DND-41 (cell line): ENCODE measurements around the gene WDFY4.

Source experiments
- ATAC-seq: fragments of 200-7000 bp; cut with Tn5 transposase; 3 replicates; pipeline ENCODE4 v1.9.1; 2021; ENCODE audit warnings: low read depth; ENCODE audit not compliant: insufficient read depth
- DNase-seq: peaks from one replicate; pipeline ENCODE4 v3.0.0-alpha.2; 2020
- H2AFZ ChIP-seq: 2 replicates; pipeline ENCODE4 v1.6.0; 2012; ENCODE audit warnings: low read depth, low read length
- H3K27ac ChIP-seq: 2 replicates; pipeline ENCODE4 v1.5.1; 2012; ENCODE audit warnings: low read length, inconsistent platforms
- H3K27me3 ChIP-seq: fragments of 200-600 bp; sonication (generic); 2 replicates; pipeline ENCODE4 v1.6.0; 2012; ENCODE audit warnings: low read length, mild to moderate bottlenecking, inconsistent platforms; ENCODE audit not compliant: insufficient read depth, poor library complexity
- H3K36me3 ChIP-seq: 2 replicates; pipeline ENCODE4 v1.5.1; 2012; ENCODE audit warnings: low read length, inconsistent platforms; ENCODE audit not compliant: insufficient read depth
- H3K4me1 ChIP-seq: 2 replicates; pipeline ENCODE4 v1.5.1; 2012; ENCODE audit warnings: mild to moderate bottlenecking, low read length; ENCODE audit not compliant: insufficient read depth
- H3K4me2 ChIP-seq: 2 replicates; pipeline ENCODE4 v1.6.0; 2012; ENCODE audit warnings: mild to moderate bottlenecking, moderate library complexity, low read length, inconsistent platforms; ENCODE audit not compliant: insufficient read depth
- H3K4me3 ChIP-seq, 2 experiments: fragments of 200-600 bp in 1 of 2; shearing (Covaris generic) in 1 of 2; 2 replicates each; pipeline ENCODE4 v1.5.1; 2012 to 2016; ENCODE audit warnings: inconsistent platforms in 2 of 2, low read length in 2 of 2, mild to moderate bottlenecking in 2 of 2, low read depth in 1 of 2, moderate library complexity in 1 of 2
- H3K79me2 ChIP-seq: 2 replicates; pipeline ENCODE4 v1.6.0; 2012; ENCODE audit warnings: low read length, inconsistent platforms; ENCODE audit not compliant: insufficient read depth
- H3K9ac ChIP-seq: 2 replicates; pipeline ENCODE4 v1.6.0; 2012; ENCODE audit warnings: low read depth, mild to moderate bottlenecking, inconsistent platforms, low read length, moderate library complexity
- H3K9me3 ChIP-seq: 2 replicates; pipeline ENCODE4 v1.5.1; 2012; ENCODE audit warnings: low read length, moderate library complexity, mild to moderate bottlenecking, inconsistent platforms; ENCODE audit not compliant: insufficient read depth, severe bottlenecking
- H4K20me1 ChIP-seq: 2 replicates; pipeline ENCODE4 v1.6.0; 2012; ENCODE audit warnings: low read length; ENCODE audit not compliant: insufficient read depth
- EZH2 ChIP-seq: IDR thresholded peaks from 3 replicates; pipeline ENCODE4 v1.6.1; 2012; ENCODE audit warnings: borderline replicate concordance, low read depth, mild to moderate bottlenecking, moderate library complexity, low read length, inconsistent platforms; ENCODE audit not compliant: severe bottlenecking
- TF ChIP-seq, protein P1 (sequence below): IDR thresholded peaks from 2 replicates; pipeline ENCODE4 v1.5.1; 2012; ENCODE audit warnings: borderline replicate concordance, low read length, moderate library complexity, mild to moderate bottlenecking; ENCODE audit not compliant: poor library complexity, severe bottlenecking; ENCODE audit errors: extremely low read depth

Gene WDFY4

DNA sequence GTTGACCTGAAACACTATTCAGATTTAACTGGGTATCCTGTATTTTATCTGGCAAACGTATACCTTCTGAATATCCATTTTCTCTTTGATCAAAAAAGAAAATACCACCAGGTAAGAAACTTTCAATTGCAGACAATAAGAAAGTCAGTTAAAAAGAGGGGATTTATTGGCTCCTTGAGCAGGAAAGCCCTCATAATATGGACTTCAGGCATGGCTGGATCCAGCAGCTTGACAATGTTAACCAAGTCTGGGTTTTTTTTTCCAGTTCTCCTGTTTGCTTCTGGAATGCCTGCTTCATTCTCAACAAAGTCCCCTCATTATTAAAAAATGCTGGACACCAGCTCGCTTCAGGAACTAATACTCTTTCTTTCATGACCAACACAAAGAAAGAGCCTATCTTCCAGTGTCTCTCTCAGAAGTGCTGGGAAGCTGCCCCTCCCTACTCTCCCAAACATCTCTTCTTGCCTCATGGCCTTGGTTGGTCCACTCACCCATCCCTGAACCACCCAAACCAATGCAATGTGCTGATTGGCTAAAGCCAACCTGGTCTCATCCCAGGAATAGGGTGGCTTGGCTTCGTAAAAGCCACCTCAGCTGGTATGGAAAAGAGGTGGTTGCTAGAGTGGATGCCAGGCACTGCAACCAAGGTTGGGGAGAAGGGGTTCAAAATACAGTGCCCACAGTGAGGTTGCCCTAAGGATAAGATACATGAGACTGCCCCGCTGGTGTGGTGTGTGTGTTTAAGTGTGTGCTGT is 30.6 kb upstream of the WDFY4 start:
- peaks cover 12% of the 10 kb centered on the region for H3K4me1 ChIP-seq

DNA sequence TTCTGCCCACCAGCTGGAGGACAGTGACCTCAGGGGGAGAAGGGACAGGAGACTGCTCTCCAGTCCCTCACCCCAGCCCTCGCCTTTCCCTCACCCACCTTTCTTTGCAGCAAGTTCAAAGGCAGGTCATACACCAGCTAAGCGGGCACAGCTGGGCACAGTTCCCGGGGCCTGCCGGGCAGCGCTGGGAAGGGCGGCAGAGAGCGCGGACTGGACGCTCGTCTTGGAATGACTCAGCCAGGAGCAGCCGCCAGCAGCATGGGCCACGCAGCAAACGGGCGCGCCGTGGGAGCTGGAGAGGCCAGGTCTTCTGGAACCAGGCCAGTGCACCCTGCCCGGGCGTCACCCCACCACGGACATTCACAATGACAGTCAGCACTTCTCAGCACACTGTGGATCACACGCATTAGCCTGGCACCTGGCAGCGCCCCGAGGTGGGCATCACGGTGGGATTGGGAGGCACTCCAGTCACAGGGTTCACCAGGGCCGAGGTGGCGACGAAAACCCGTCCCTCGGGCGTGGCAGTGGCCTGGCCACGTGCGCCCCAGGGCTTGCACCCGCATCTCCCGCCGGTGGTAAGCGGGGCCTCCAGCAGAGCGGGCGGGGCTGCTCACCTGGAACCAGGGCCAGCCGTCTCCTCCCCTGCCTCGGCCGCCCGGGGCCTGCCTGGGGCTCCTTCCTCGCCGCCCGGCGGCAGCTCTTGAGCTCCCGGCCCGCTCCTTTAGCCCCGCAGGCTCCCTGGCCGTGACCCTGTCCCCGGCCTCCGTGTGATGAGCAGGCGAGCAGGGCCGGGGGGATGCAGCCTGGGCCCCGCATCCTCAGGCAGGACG is 29.0 kb upstream of the WDFY4 start:
- Histone ChIP-seq H3K4me2 (peak overlapping the region; percentile 58), H4K20me1 (peaks cover 7% of the 10 kb centered on the region; the same call in 1 of the 2 replicates), H3K27me3 (peaks cover 15% of the 10 kb centered on the region), H3K9me3 (no peaks in the 10 kb centered on the region), H3K9ac (no peak overlapping the region), H3K4me1 (peaks cover 12% of the 10 kb centered on the region), H2AFZ (no peak overlapping the region), H3K27ac (no peak overlapping the region), H3K79me2 (no peaks in the 10 kb centered on the region), H3K36me3 (no peaks in the 10 kb centered on the region), H3K4me3 (no peak overlapping the region)
- TF ChIP-seq, protein P1, sequence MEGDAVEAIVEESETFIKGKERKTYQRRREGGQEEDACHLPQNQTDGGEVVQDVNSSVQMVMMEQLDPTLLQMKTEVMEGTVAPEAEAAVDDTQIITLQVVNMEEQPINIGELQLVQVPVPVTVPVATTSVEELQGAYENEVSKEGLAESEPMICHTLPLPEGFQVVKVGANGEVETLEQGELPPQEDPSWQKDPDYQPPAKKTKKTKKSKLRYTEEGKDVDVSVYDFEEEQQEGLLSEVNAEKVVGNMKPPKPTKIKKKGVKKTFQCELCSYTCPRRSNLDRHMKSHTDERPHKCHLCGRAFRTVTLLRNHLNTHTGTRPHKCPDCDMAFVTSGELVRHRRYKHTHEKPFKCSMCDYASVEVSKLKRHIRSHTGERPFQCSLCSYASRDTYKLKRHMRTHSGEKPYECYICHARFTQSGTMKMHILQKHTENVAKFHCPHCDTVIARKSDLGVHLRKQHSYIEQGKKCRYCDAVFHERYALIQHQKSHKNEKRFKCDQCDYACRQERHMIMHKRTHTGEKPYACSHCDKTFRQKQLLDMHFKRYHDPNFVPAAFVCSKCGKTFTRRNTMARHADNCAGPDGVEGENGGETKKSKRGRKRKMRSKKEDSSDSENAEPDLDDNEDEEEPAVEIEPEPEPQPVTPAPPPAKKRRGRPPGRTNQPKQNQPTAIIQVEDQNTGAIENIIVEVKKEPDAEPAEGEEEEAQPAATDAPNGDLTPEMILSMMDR, result no peak
- no peak for TF ChIP-seq EZH2
- DNase-seq (no peak), ATAC-seq (no peak)

More for the DNA sequence above, 30.6 kb upstream of the WDFY4 start:
- Histone ChIP-seq H3K27ac (no peak overlapping the region), H3K4me3 (no peak overlapping the region), H3K9ac (no peak overlapping the region), H3K36me3 (no peaks in the 10 kb centered on the region), H2AFZ (no peak overlapping the region), H3K9me3 (no peaks in the 10 kb centered on the region), H3K79me2 (no peaks in the 10 kb centered on the region), H3K4me2 (no peak overlapping the region), H3K27me3 (peaks cover 15% of the 10 kb centered on the region), H4K20me1 (peaks cover 7% of the 10 kb centered on the region; the same call in 1 of the 2 replicates)
- DNase-seq (no peak), ATAC-seq (no peak)
- TF ChIP-seq EZH2, result no peak
- TF ChIP-seq, protein P1, result no peak

DNA sequence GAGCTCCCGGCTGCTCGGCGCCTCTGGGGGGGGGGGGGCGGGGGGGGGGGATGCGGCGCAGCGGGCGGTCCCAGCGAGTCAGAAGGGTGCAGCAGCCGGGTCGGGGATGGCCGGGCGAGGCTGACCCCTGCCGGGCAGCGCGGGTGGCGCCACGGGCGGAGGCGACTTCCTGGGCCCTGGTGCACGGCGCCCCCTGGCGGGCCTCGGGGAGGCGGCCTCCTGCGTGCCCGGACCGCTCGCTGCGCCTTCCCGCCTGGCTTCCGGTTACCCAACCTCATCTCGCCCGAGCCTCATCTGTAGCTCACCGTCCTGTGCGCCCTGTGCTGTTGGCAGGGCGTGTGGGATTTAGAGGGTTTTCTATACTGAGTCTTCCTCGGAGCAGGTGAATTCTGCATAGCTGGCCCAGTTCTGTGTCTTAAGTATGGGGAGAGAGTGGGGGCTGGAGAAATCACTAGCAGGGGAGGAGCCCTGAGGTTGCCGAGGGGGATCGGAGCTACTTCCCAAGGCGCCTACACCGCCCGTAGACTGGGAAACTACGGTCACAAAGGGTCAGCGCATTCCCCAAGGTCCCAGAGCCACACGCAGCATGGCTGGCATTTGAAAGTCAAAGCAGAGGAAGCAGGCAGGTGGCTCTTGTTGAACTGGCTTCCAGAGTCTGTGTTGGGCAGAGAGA is 28.3 kb upstream of the WDFY4 start:
- H2AFZ ChIP-seq, result peak overlapping the region; percentile 32

More for the DNA sequence above, 28.3 kb upstream of the WDFY4 start:
- peaks cover 12% of the 10 kb centered on the region for H3K4me1 ChIP-seq
- no peak for TF ChIP-seq EZH2
- TF ChIP-seq, protein P1, result peak; percentile 94
- no peak overlapping the region for H3K27ac ChIP-seq
- DNase-seq (peak; percentile 87), ATAC-seq (peak; percentile 96)
- H3K9ac ChIP-seq, result no peak overlapping the region
- H3K9me3 ChIP-seq, result no peaks in the 10 kb centered on the region
- H3K4me3 ChIP-seq, result peak overlapping the region in 1 of 2 experiments; percentile 28; a peak in 2 of 4 replicates
- peak overlapping the region; percentile 58 for H3K4me2 ChIP-seq
- H3K36me3 ChIP-seq, result no peaks in the 10 kb centered on the region
- peaks cover 7% of the 10 kb centered on the region; the same call in 1 of the 2 replicates for H4K20me1 ChIP-seq
- no peaks in the 10 kb centered on the region for H3K79me2 ChIP-seq
- H3K27me3 ChIP-seq, result peaks cover 22% of the 10 kb centered on the region
